GM19240 (cell line): ENCODE results near the gene LCNL1.
"Not testable (repeated sequence)": the region's sequence is repeated elsewhere in the genome, so short reads cannot be mapped to it uniquely, and the experiment has no call there.

Experiments used
- DNase-seq: peaks from one replicate; pipeline ENCODE4 v3.0.0; 2011; ENCODE audit warnings: low spot score; ENCODE audit not compliant: insufficient read length

The LCNL1 gene

GRCh38 chr9:136991993-136992818, 9.4 kb downstream of the LCNL1 start, which contains the start of gene PAXX:
TSS of gene PAXX (plus strand) at chr9:136992422. CDS start at chr9:136992444, 22 bp downstream.
- peak; percentile 99 for DNase-seq

- no peak for DNase-seq
Measured at GRCh38 chr9:136992819-136993369, 10.1 kb downstream of the LCNL1 start.

GRCh38 chr9:136994180-136994887, 11.5 kb downstream of the LCNL1 start:
- DNase-seq: no peak

- no peak for DNase-seq
Measured at GRCh38 chr9:136994888-136995230, 12.1 kb downstream of the LCNL1 start.

- no peak for DNase-seq
Measured at GRCh38 chr9:136995362-136995761, 12.6 kb downstream of the LCNL1 start.

- no peak for DNase-seq
Measured at GRCh38 chr9:136995772-136996311, 13.0 kb downstream of the LCNL1 start.

- no peak for DNase-seq
Measured at GRCh38 chr9:136996361-136997292, 13.8 kb downstream of the LCNL1 start, which contains the start of gene CLIC3. TSS of gene CLIC3 (minus strand) at chr9:136996568. CDS start at chr9:136996543, 25 bp downstream.

- no peak for DNase-seq
Measured at GRCh38 chr9:136997371-136997770, 14.6 kb downstream of the LCNL1 start.

- no peak for DNase-seq
Measured at GRCh38 chr9:136997830-136998234, 15.0 kb downstream of the LCNL1 start.

- DNase-seq: peak; percentile 90
Measured at GRCh38 chr9:137000177-137000930, 17.6 kb downstream of the LCNL1 start.

GRCh38 chr9:137001857-137002645, 19.3 kb downstream of the LCNL1 start:
- DNase-seq: no peak

GRCh38 chr9:137002646-137003041, 19.9 kb downstream of the LCNL1 start:
- no peak for DNase-seq

GRCh38 chr9:137004285-137004684, 21.5 kb downstream of the LCNL1 start:
- not testable (repeated sequence) for DNase-seq

- no peak for DNase-seq
Measured at GRCh38 chr9:137006116-137007003, 23.6 kb downstream of the LCNL1 start.

- no peak for DNase-seq
Measured at GRCh38 chr9:137007108-137007815, 24.5 kb downstream of the LCNL1 start.

- DNase-seq: no peak
Measured at GRCh38 chr9:137007816-137008270, 25.1 kb downstream of the LCNL1 start.

- DNase-seq: no peak
Measured at GRCh38 chr9:137008312-137008711, 25.5 kb downstream of the LCNL1 start.

GRCh38 chr9:137009217-137009616, 26.4 kb downstream of the LCNL1 start:
- no peak for DNase-seq
